CD4-positive, alpha-beta T cell treated with Interleukin-12 subunit alpha and Interleukin-12 subunit beta, for 1 hour (primary cell): ENCODE data around the gene PRC1.

ENCODE experiments used
- DNase-seq: peaks from one replicate; pipeline ENCODE4 v3.0.0-alpha.2; 2020

PRC1 gene

DNA sequence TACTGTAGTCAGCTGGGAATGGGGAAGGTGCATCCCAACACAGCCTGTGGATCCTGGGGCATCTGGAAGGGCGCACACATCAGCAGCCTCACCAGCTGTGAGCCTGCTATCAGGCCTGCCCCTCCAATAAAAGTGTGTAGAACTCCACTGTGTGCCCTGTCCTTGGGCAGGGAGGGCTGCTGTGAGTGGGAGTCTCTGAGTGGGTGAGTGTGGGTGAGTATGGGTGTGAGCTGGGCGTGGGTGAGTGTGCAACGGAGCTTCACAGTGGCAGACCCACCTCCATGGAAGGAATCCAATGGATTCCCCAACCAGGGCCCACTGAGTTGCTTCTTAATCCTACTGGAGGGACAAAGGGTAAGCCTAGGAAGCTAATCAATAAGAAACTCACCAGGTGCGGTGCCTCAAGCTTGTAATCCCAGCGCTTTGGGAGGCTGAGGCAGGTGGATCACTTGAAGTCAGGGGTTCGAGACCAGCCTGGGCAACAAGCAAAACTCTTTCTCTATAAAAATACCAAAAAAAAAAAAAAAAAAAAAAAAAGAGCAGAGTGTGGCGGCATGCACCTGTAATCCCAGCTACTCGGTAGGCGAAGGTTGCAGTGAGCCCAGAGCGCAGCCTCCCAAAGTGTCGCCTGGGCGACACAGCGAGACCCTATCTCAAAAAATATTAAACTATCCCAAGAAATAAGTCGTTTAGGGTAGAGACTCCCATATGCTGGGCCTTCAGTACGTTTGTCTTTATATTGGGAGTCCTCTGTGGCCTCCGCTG lies 40.2 kb downstream of the PRC1 start:
- DNase-seq = no peak

DNA sequence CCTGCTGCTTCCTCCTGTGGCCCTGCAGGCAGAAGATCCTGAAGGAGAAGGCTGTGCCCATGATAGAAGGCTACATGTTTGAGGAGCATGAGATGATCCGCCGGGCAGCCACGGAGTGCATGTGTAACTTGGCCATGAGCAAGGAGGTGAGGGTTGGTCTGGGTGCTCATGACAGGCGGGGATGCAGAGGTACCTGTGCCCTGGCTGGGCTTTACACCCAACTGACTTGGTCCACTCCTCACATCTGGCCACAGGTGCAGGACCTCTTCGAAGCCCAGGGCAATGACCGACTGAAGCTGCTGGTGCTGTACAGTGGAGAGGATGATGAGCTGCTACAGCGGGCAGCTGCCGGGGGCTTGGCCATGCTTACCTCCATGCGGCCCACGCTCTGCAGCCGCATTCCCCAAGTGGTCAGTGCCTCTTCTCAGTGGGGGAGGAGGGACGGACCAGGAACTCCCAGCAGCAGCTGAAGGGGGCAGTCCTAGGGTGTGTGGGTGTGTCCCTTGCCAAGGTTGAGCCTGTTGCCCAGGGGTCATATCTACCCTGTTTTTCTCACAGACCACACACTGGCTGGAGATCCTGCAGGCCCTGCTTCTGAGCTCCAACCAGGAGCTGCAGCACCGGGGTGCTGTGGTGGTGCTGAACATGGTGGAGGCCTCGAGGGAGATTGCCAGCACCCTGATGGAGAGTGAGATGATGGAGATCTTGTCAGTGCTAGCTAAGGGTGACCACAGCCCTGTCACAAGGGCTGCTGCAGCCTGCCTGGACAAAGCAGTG lies 41.2 kb downstream of the PRC1 start:
- DNase-seq = no peak

DNA sequence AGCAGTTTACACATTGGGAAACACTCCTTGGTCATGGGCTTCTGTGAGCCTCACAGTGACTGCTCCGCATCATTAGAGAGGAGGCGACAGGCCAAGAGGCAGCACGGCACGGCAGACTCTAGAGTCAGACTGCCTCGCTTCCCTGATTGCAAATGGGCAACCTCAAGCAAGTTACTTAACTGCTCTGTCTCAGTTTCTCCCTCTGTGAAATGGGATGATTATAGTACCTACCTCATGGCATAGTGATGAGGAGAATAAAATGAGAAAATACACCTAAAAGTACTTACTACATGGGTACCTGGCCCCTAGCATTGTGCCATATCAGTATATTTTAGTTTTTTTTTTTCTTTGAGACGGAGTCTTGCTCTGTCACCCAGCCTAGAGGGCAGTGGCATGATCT lies 43.7 kb downstream of the PRC1 start:
- DNase-seq = no peak

DNA sequence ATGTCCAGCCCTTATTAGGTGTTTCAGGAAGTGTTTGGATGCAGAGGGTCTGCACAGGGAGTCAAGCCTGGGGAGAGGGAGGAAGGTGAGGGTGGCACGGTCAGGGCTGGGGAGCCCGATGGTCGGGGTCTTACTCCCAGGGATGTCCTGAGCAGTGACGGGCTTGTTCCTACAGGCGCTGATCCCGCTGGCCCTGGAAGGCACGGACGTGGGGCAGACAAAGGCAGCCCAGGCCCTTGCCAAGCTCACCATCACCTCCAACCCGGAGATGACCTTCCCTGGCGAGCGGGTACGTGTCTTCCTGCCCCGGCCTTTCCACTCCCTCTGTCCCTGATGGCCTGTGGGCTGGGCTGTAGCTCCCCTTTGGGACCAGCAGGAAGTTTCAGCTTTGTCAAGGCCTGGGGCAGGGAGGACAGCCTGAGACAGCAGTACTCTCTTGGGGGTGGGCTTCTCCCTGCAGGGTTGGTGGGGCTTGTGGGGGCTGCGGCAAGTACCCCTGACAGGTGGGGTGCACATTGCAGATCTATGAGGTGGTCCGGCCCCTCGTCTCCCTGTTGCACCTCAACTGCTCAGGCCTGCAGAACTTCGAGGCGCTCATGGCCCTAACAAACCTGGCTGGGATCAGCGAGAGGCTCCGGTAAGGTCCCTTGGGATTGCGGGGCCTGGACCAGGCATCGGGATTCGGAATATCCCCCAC lies 44.2 kb downstream of the PRC1 start:
- no peak for DNase-seq

DNA sequence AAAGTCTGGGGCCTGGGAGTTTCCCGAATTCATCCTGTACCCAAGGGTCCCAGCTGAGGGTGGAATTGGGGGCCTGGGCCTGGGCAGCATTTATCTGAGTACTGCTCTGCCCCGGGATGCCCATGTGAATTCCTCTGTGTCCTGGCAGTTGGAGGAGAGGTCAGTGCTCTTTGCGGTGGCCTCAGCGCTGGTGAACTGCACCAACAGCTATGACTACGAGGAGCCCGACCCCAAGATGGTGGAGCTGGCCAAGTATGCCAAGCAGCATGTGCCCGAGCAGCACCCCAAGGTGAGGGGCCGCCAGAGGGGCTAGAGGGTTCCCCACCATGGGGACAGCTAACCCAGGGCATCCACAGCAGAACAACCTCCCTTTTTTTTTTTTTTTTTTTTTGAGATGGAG lies 45.8 kb downstream of the PRC1 start:
- no peak for DNase-seq

DNA sequence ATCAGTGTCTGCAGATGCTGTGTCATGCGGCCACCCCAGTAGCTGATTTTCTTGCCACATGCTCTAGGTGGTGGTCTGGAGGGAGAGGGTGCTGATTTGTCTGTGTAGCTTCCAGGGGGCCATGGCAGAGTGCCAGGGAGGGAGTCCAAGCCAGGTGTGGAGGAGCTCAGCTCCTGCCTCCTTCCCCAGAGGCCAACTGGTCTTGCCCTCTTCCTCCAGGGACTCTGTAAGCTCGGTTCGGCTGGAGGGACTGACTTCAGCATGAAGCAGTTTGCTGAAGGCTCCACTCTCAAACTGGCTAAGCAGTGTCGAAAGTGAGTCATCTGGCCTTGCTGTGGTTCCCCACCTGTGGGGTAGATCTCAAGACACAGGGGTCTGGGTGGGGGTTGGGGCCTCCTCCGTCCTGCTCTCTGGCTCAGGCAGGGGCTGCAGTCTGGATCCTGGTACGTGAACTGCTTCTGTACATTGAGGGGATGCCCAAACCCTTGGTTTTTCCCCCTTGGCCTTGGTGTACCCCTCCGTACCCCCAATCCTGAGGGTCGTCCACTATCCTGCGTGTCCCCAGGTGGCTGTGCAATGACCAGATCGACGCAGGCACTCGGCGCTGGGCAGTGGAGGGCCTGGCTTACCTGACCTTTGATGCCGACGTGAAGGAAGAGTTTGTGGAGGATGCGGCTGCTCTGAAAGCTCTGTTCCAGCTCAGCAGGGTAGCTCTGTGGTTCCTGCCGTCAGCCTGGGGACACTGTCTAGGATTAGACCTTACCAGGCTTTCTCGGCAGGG lies 46.6 kb downstream of the PRC1 start:
- DNase-seq = no peak

DNA sequence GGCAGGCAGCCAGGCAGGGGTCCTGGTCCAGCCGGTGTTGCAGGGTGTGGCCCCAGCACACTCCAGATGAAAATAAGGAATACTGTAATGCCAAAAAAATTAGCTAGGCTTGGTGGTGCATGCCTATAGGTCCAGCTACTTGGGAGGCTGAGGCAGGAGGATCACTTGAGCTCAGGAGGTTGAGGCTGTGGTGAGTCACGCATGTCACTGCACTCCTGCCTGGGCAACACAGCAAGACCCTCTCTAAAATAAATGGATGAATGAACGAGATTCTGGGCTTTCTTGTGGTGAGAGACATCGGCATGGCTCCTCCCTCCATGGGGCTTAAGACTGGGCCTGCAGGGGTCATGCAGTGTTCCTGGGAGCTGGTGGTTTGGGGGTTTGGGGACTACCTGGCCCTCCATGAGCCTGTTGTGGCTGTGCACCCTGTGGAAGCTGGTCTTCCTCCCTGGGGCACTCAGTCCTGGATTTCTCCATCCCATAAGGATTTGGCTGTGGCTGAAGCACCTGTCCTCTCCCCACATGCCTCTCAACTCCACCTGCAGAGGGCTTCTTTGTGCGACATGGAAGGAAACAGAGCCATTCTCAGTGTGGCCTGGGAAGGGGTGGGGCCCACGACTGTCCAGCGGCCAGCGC lies 47.3 kb downstream of the PRC1 start:
- DNase-seq = no peak

DNA sequence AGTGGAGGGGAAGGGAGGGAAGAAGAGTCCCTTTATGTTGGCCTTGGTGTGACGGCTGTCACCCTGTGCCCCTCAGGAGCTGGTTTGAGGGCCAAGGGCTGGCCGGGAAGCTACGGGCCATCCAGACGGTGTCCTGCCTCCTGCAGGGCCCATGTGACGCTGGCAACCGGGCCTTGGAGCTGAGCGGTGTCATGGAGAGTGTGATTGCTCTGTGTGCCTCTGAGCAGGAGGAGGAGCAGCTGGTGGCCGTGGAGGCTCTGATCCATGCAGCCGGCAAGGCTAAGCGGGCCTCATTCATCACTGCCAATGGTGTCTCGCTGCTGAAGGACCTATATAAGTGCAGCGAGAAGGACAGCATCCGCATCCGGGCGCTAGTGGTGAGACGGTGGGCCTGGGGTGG lies 47.8 kb downstream of the PRC1 start:
- no peak for DNase-seq

DNA sequence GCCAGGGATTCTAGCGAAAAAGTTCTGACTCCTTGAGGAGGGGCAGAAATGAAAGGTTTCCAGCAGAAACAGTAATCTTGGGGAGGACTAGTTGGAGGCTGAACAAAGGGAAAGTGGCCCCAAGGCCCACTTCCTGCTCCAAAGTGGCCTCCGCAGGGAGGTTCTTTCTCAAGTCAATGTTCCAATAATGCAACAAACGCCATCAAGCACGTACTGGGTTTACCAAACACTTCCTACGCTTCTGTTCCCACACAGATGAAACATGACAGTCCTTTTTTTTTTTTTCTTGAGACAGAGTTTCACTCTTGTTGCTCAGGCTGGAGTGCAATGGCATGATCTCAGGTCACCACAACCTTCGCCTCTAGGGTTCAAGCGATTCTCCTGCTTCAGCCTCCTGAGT lies 49.2 kb downstream of the PRC1 start:
- DNase-seq = no peak

DNA sequence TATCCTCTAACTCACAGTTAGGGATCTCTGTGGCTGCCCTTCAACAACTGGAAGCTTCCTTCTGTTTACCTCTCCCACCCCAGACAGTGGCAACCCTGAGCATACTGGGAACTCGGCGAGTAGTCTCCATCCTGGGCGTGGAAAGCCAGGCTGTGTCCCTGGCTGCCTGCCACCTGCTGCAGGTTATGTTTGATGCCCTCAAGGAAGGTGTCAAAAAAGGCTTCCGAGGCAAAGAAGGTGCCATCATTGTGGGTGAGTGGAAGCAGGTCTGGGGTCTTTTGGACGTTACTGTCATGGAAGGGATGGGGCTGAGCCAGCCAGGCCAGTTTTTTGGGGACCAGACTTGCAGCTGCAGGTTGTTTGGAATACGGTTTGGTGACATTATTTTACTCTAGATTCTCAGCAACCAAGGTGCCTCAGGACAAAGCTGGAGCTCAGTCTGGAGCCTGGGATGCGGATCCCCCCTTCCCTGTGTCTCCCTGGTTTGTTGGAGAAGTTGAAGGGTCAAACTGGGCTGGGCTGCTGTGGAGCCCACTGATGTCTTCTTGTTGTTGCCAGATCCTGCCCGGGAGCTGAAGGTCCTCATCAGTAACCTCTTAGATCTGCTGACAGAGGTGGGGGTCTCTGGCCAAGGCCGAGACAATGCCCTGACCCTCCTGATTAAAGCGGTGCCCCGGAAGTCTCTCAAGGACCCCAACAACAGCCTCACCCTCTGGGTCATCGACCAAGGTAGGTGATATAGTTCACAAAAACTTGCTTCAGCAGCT lies 51.8 kb downstream of the PRC1 start:
- DNase-seq = no peak

DNA sequence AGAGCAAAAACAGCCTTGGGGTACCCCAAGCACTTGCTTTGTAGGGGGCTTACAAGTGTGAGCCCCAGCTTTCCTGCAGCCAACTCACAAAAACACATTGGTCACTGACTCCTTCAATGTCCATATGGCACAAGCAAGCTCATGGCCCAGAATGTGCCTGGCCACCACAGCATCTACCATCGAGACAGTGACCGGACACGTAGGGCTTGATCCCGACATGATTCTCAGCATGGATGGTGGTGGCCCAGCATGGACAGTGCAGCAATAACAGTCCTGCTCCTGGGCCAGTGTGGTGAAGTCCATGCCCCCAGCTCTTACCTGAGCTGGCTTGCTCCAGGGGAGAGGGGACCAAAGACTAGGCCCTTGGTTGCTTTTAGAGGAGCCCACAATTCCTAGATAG lies 53.3 kb downstream of the PRC1 start:
- no peak for DNase-seq

DNA sequence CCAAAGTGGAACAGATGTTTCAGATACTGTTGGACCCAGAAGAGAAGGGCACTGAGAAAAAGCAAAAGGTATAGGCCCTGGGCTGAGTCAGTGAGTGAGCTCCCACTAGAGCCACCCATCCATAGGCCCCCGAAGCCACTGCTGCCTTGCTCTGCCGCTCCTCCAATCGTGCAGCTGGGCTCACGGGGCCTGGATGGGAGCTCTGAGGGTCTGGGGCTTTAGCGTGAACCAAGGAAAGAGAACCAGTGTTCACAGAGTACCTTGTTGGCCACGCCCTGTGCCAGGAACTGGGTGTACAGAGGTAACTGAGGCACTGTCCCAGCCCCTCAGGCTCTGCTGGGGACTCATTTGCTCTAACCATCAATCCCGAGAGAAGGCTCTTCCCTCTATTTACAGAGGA lies 54.6 kb downstream of the PRC1 start:
- DNase-seq = no peak

DNA sequence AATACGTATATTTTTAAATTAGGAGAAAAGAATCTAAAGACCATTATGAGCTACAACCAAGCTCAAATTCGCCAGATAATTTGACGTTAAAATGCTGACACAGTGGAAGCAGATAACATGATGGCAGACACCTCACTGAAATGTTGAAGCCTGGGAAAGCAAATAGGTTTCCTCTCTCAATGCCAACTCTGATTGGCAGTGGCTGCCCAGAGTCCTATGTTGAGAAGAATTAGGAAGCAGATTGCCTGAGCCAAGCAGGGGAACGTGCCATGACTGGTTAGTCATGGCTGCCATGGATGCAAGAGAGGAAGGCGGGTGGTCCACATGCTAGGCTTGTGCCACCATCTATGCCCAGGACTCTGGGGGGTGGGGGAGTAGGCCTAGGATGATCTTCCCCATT lies 56.1 kb downstream of the PRC1 start:
- DNase-seq = no peak

DNA sequence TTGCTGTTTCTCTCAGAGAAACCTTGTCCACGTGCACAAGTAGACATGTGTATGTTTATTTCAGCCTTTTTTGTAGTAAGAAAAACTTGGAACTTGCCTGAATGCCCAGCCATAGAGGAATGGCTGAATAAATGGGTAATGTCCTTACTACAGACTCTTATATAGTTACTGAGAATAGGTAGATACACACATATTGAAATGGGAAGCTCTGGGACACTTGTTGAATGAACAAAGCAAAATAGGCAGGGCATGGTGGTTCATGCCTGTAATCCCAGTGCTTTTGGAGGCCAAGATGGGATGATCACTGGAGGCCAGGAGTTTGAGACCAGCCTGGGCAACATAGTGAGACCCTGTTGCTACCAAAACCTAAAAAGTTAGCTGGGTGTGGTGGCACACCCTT lies 57.5 kb downstream of the PRC1 start:
- DNase-seq = no peak

DNA sequence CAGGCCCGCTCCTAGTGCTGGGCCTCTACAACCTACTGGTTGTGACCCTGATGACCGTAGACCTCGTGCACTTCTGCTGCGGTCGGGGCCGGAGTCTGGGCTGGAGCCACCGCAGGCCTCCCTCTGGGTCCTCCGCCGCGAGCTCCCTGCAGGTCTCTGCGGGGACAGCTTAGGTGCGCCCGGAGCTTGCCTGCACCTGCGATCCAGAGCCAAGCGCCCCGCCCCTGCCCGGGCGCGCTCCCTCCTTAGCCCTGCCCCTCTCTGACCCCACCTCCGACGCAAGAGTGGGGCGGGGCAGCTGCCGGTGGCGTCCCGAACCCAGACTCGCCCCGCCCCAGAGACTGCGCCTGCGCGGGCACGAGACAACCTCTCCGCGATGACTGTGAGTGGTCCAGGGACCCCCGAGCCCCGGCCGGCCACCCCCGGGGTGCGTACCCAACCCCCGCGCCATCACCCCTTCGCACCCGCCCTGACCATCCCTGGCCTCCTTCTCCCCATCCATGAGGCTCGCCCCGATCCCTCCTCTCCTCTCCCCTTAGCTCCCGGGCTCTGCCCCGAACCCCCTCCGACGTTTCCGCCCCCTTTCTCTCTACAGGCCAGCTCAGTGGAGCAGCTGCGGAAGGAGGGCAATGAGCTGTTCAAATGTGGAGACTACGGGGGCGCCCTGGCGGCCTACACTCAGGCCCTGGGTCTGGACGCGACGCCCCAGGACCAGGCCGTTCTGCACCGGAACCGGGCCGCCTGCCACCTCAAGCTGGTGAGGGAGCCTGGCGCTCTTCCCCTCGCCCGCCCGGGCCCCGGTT lies 59.2 kb downstream of the PRC1 start, which contains the start of gene UNC45A:
Gene UNC45A, plus strand, starts transcription at position 337 of the 803 bp plus-strand sequence. Its CDS starts 40 bp downstream, at position 377.
- peak; percentile 96 for DNase-seq

DNA sequence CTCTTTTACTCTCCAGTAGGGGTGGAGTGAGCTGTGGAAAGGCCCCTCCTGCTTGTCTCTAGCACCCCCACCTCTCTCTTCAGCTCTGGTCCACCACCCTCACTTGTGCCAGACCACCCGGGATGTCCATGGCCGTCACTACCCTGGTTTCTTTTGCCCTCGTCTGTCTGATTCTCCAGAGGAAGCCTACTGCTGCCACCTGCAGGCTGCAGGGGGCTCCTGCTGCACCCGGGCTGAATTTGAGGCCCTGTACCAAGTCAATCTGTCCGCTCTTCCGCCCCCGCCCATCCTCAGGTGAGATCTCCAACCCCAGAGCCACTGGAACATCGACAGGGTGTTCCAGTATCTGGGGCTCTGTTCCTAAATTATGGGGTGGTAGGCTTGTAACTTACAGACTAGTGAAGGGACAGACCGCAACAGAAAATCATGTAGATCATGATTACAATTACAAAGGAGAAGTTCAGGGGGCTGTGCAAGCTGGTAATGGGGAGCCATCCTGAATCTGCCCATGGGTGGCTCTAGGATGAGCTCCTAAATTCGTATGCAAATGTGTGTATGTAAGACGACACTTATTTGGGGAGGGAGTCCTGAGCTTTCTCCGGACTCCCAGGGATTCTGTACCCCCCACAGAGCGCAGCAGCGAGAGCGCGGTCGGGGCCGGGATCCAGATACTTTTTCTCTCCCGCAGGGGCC lies 59.9 kb downstream of the PRC1 start:
- peak; percentile 89 for DNase-seq

DNA sequence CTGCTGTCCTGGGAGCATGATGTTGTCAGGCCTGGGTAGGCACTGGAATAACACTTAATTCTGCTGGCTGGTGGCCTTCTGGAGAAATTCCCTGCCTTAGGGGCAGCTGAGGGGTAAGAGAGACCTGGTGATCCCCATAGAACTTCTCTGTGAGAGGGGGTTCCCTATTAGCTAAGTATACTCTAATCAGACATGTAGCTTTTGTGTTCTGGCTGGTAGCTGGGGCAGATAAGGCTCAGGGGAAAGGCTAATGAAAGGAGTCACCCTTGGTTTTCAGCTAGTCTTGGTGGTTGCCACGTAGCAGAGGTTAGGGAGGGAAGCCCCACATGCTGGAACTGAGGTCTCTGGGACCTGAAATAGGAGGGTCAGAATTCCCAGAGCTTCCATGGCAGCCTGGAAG lies 61.0 kb downstream of the PRC1 start:
- DNase-seq = no peak

DNA sequence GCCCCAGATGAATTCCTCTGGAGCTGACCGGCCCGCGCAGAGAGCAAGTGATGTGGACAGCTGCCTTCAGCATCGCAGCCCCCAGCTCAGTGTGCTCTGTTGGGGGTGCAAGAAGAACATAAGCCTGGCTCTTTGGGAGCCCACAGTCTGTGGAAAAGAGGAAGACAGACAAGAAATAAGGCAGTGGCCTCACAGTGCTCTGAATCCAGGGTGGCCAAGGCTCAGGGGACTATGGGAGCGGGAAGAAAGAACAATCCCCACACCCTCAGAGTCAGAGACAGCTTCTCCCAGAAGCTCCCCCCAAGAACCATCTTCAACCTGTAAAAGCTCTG lies 61.7 kb downstream of the PRC1 start:
- no peak for DNase-seq

DNA sequence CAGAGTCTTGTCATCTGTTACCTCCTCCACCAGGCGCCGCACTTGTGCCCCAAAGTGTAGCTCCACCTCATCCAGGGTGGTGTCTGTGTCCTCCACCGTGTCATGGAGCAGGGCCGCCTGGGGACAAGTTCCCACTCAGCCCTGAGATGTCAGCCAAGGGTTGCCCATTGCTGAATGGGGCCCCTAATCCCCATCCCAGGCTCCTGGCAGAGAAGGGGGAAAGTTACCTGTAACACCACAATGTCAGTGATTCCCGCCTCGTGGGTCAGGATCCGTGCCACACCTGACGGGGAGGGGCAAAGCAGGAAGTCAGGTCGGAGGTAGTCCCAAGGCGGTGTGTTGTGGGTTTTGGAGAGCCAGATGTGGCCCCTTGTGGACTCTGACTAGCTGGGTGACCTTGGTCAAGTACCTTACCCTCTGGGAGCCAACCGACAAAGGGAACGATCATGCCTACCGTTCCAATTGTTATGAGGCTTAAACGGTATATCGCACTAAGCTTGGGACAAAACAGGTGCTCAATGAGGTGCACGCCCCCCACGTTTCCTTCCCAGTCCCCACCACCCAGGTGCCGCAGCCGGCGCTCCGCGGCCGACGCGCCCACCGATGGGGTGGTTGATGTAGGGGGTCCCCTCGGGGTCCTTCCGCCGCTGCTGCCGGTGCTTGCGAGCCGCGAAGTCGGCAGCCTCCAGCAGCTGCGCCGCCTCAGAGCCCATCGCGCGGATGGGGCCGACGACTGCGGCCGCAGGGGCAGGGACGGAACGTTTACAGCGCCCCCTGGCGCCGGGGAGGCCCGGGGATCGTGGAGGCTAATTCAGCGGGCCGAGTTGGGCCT lies 62.3 kb downstream of the PRC1 start, which contains the start of gene HDDC3:
Gene HDDC3, minus strand, starts transcription at position 722 of the 832 bp plus-strand sequence. Its CDS starts 9 bp downstream, at position 713.
- DNase-seq = peak; percentile 89

DNA sequence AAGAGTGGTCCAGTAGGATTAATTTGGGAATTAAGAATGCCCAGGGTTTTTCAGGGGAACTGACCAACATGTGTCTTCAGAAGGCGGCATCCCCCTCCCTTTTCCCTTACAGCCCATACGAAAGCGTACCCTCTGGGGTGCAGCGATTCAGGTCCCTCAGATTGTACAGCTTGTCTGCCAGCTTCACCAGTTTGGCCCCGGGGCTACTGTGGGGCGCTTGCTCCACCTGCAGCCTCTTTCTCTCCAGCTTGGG lies 62.8 kb downstream of the PRC1 start:
- no peak for DNase-seq
